Left hindlimb (tissue), 1 donor: ENCODE results near the gene BPIFB3.
"Not testable (repeated sequence)": the region's sequence is repeated elsewhere in the genome, so short reads cannot be mapped to it uniquely, and the experiment has no call there.

ENCODE experiments used
- DNase-seq: peaks from one replicate; pipeline ENCODE4 v3.0.0-alpha.2; 2018

BPIFB3 gene

GRCh38 chr20:33030569-33030968, 23.1 kb upstream of the BPIFB3 start:
- no peak for DNase-seq

- DNase-seq = no peak
Observed at GRCh38 chr20:33031531-33031930, 22.2 kb upstream of the BPIFB3 start, which contains the start of gene BPIFB6. Gene BPIFB6, plus strand, starts transcription at chr20:33031648. Its CDS starts 0 bp downstream, at chr20:33031648.

- DNase-seq = no peak
Observed at GRCh38 chr20:33032555-33032954, 21.1 kb upstream of the BPIFB3 start.

- DNase-seq = no peak
Observed at GRCh38 chr20:33033381-33033780, 20.3 kb upstream of the BPIFB3 start.

GRCh38 chr20:33034115-33034514, 19.6 kb upstream of the BPIFB3 start:
- no peak for DNase-seq

GRCh38 chr20:33034901-33035492, 18.7 kb upstream of the BPIFB3 start:
- no peak for DNase-seq

- DNase-seq = no peak
Observed at GRCh38 chr20:33037456-33037855, 16.2 kb upstream of the BPIFB3 start.

GRCh38 chr20:33038243-33038642, 15.5 kb upstream of the BPIFB3 start:
- DNase-seq = no peak

- no peak for DNase-seq
Observed at GRCh38 chr20:33042430-33042829, 11.3 kb upstream of the BPIFB3 start.

GRCh38 chr20:33042983-33043730, 10.5 kb upstream of the BPIFB3 start:
- DNase-seq = no peak

GRCh38 chr20:33043731-33044181, 9.9 kb upstream of the BPIFB3 start:
- no peak for DNase-seq

GRCh38 chr20:33045129-33045721, 8.5 kb upstream of the BPIFB3 start:
- DNase-seq = not testable (repeated sequence)

GRCh38 chr20:33046412-33046811, 7.3 kb upstream of the BPIFB3 start:
- DNase-seq = no peak

- no peak for DNase-seq
Observed at GRCh38 chr20:33051333-33051732, 2.4 kb upstream of the BPIFB3 start.

- DNase-seq = no peak
Observed at GRCh38 chr20:33054381-33054780, 678 bp downstream of the BPIFB3 start.

- DNase-seq = no peak
Observed at GRCh38 chr20:33054791-33055190, 1.1 kb downstream of the BPIFB3 start.

GRCh38 chr20:33059136-33059535, 5.4 kb downstream of the BPIFB3 start:
- DNase-seq = no peak

GRCh38 chr20:33059741-33060390, 6.2 kb downstream of the BPIFB3 start:
- no peak for DNase-seq

- DNase-seq = peak; percentile 53
Observed at GRCh38 chr20:33061658-33062028, 7.9 kb downstream of the BPIFB3 start.

GRCh38 chr20:33062105-33062824, 8.6 kb downstream of the BPIFB3 start:
- DNase-seq = no peak

GRCh38 chr20:33062825-33063149, 9.1 kb downstream of the BPIFB3 start:
- DNase-seq = no peak

- DNase-seq = no peak
Observed at GRCh38 chr20:33063271-33063670, 9.6 kb downstream of the BPIFB3 start.
